Right forelimb (tissue), 1 donor: ENCODE results near the gene TARP.
"Not testable (repeated sequence)": the region's sequence is repeated elsewhere in the genome, so short reads cannot be mapped to it uniquely, and the experiment has no call there.

Experiments used
- DNase-seq: peaks from one replicate; pipeline ENCODE4 v3.0.0-alpha.2; 2018

TARP gene

GRCh38 chr7:38296059-38296857, 22.8 kb upstream of the TARP start:
- DNase-seq = no peak

GRCh38 chr7:38294926-38295325, 21.5 kb upstream of the TARP start:
- DNase-seq = no peak

GRCh38 chr7:38292442-38292841, 19.0 kb upstream of the TARP start:
- DNase-seq = no peak

- no peak for DNase-seq
These were observed 18.2 kb upstream of the TARP start for GRCh38 chr7:38291650-38292049.

GRCh38 chr7:38291117-38291647, 17.7 kb upstream of the TARP start:
- no peak for DNase-seq

- no peak for DNase-seq
These were observed 11.1 kb upstream of the TARP start for GRCh38 chr7:38284553-38284952.

- DNase-seq = no peak
These were observed 10.4 kb upstream of the TARP start for GRCh38 chr7:38283809-38284208.

- DNase-seq = no peak
These were observed 9.7 kb upstream of the TARP start for GRCh38 chr7:38283107-38283506.

- no peak for DNase-seq
These were observed 8.6 kb upstream of the TARP start for GRCh38 chr7:38282081-38282480.

- no peak for DNase-seq
These were observed 7.8 kb upstream of the TARP start for GRCh38 chr7:38281266-38281665.

GRCh38 chr7:38280707-38281106, 7.3 kb upstream of the TARP start:
- DNase-seq = no peak

GRCh38 chr7:38280000-38280399, 6.6 kb upstream of the TARP start:
- no peak for DNase-seq

- DNase-seq = no peak
These were observed 2.9 kb upstream of the TARP start for GRCh38 chr7:38276096-38276877.

GRCh38 chr7:38274927-38275620, 1.6 kb upstream of the TARP start:
- no peak for DNase-seq

GRCh38 chr7:38274486-38274885, 1.1 kb upstream of the TARP start:
- DNase-seq = no peak

- not testable (repeated sequence) for DNase-seq
These were observed 3.0 kb downstream of the TARP start for GRCh38 chr7:38270405-38270804.

GRCh38 chr7:38269704-38270346, 3.6 kb downstream of the TARP start:
- not testable (repeated sequence) for DNase-seq

GRCh38 chr7:38265958-38266357, 7.5 kb downstream of the TARP start:
- DNase-seq = not testable (repeated sequence)

GRCh38 chr7:38264602-38265001, 8.8 kb downstream of the TARP start:
- DNase-seq = not testable (repeated sequence)

- not testable (repeated sequence) for DNase-seq
These were observed 10.2 kb downstream of the TARP start for GRCh38 chr7:38263274-38263673.

- DNase-seq = no peak
These were observed 10.9 kb downstream of the TARP start for GRCh38 chr7:38262545-38262944.

- not testable (repeated sequence) for DNase-seq
These were observed 11.4 kb downstream of the TARP start for GRCh38 chr7:38262026-38262425.

GRCh38 chr7:38261601-38262000, 11.8 kb downstream of the TARP start:
- not testable (repeated sequence) for DNase-seq
